NCI-H2107 treated with DMSO at 0.1 percent for 48 hours (cell line): Measurements from ENCODE around the gene ZNF605.
A peak's percentile ranks its signal among the peaks of the same experiment; 100 is the strongest.
"Not testable (repeated sequence)": the region's sequence is repeated elsewhere in the genome, so short reads cannot be mapped to it uniquely, and the experiment has no call there.

Experiments used
- DNase-seq: peaks from one replicate; lab custom pipeline; 2025; ENCODE audit not compliant: unreplicated experiment; lab: John Stamatoyannopoulos, UW

Gene ZNF605

DNA sequence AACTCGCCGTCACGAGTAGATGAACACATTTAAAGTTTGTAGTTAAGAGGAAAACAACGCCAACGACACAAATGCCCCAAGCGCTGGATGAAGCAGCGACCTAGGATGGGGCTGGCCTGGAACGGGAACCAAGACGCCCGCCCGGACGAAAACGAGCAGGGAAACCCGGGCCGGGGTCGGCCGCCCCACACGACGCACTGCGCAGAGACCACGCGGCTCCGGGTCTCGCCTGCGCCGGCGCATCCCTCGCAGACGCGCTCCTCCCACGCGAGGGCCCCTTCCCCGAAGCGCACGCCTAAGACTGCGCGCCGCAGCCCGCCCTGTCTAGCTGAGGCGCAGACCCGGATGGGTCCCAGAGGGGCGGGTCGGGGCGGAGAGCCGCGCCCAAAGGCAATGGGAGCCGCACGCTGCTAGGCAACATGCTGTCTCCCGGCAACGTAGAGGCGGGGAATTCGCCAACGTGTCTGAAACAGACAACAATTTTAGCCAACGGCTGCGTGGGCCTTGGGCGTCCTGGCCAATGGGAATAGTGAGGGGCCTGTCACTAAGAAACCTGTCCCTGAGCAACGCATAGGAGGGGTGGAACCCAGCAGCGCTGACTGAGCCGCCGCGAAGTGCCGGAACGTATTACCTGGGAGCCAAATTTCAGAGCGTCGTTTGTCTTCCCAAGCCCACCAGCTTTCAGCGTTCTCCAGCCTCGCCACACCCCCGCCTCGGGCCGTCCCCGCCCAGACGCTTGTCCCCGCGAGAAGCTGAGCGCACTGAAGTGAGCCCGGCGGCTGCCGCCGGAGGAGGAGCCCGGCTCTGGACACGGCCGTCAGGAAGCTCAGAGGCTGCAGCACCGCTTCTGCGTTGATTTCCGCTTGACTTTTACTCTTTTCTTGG is 47.7 kb downstream of the ZNF605 start:
- DNase-seq, result peak; percentile 76

DNA sequence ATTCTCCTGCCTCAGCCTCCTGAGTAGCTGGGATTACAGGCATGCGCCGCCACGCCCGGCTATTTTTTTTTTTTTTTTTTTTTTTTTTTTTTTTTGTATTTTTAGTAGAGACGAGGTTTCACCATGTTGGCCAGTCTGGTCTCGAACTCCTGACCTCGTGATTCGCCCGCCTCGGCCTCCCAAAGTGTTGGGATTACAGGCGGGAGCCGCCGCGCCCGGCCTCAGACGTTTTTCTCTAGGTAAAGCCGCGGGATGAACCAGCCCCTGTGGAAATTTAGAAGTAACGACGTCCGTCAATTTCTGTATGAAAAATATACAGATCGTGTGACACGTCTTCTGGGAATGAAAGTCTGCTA is 48.3 kb downstream of the ZNF605 start:
- not testable (repeated sequence) for DNase-seq

DNA sequence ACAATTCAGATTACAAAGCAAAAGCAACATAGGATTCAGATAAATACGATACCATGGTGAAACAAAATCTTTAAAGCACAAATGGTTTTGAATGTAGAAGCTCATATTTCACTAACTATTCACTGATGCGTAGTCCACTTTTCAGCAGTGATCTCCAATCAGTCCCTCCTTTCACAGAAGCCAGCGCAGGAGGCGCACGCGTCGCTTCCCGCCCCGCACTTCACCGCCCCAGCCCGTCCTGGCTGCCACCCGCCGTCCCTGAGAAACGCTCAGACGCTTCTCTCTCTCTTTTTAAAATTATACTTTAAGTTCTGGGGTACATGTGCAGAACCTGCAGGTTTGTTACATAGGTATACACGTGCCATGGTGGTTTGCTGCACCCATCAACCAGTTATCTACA is 48.9 kb downstream of the ZNF605 start:
- DNase-seq, result peak; percentile 9

DNA sequence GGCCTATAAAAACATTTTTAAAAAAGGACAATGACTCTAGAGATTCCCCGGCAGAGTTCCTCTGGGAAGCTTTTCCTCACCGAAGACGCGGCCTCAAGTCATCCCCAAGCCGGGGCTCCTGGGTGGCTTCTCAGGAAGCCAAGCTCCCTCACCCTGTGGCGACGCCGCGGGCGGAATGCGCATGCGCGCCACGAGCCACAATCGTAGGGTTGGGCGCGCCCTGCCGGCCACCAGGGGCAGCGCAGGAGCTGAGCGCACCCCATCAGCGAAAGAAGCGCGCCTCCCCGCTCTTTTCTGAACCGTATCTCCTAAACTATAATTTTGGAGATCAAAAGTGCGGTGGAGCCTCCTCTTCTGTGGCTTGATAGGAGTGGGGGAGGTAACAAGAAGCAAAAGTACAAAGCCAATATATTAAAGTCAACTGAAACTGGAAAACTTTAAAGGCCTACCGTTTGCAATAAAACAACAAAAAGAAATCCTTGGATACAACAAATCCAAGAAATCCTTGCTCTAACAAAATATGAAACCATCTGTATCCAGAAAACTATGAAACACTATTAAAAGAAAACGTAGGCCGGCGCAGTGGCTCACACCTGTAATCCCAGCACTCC is 51.3 kb downstream of the ZNF605 start:
- no peak for DNase-seq

DNA sequence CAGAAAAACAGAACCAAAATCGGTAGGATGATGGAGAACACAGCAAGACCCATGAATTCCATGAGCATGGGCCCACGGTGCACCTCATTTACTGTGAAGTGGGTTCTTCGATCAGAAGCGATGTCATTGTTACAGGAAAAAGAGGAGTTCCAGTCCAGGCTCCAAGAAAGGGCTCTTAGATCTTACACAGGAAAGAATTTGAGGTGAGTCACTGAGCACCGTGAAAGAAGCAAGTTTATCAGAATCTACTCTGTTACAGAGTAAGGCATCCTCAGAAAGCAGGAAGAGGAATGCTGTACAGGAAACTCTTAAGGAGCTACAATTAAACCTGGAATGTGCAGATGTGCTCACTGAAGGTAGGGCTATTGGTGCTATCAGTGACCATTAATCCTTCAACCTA is 57.1 kb downstream of the ZNF605 start:
- no peak for DNase-seq

DNA sequence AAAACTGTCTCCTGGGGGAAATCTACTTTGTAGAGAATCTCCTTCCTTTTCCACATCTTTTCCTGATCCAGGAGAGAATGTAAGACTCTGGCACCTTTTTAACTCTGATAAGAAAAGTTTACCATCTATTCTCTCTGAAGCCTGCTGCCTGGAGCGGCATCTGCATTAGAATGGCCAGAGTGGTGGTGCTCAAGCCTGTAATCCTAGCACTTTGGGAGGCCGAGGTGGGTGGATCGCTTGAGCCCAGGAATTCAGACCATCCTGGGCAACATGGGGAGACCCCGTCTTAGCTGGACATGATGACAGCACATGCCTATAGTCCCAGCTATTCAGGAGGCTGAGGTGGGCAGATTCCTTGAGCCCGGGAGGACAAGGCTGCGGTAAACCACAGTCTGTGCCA is 67.3 kb downstream of the ZNF605 start:
- no peak for DNase-seq

DNA sequence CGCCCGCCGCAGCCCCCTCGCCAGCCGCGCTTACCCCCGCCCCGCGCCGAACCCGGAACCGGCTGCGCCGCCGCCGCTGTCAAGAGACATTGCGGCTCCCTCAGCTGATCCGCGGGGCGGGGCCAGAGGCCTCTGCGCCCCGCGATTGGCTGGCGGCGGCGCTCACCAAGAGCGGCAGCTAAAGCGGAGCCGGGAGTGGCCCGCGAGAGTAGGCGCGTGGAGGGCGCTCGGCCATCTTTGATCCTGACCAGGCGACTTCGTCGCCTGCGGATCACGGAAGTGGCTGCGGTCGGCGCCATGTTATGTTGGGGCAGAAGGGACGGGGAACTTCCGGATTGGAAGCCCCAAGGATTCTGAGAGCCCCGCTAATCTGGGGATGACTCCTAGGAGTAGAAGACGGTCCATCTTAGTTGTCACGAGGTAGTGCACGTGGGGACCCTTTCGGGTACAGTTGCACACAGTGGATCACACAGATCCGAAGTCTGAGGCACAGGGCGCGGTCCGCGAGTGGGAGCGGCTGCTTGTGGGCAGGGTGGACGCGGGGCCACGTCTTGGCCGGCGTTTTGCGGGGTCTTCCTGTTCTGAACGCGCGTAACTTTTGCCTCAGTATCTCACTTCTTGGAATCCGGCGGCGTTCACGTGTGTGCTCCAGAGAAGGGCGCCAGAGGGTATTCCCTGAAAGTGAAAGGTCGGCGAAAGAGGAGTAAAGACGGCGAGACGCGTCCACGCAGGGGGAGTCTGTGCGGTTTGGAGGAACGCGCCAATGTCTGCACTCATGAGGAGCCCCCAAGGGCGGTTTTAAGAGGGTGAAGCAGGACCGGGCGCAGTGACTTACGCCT is 68.4 kb downstream of the ZNF605 start, which contains the start of gene CHFR:
Gene CHFR, minus strand, starts transcription at position 93 of the 839 bp plus-strand sequence. CDS start 277 bp downstream, outside the sequence.
- peak; percentile 87 for DNase-seq

DNA sequence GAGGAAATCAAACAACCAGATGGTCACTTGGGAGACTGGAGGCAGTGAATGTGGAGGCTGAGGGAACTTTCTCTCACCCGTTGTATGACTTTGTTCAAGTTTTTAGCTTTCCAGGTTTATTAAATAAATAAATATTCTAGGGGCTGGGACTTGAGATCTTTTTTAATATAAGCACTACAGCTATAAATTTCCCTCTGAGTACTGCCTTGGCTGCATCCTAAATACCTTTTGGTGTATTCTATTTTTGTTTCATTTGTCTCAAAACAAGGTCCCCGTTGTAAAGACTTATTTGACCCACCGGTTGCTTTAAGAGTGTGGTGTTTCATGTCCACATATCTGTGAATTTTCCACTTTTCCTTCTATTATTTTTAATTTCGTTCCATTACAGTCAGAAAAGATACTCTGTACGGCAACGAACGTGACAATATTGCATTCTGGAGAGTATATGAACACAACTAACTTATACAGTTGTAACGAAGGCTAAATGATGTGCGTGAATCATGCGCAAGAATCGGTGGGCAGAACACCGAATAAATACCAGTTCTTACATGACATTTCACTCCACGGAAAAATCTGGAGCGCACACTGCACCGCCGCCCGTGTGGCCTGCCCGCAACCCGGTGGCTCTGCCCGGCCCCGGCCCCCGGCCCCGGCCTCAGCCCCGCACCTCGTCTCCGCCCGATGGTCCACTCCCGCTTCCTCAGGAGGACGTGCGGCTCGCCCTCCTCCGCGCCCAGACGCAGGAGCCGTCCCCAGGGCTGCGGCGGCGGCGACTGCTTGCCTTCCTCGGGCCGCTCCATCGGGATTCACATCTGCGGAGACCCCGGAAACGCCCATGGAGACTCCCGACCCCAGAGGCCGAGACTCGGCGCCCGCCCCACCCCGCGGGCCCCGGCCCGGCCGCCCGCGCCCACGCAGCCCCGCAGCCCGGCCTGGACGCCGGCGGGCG is 69.3 kb downstream of the ZNF605 start:
- DNase-seq, result no peak

DNA sequence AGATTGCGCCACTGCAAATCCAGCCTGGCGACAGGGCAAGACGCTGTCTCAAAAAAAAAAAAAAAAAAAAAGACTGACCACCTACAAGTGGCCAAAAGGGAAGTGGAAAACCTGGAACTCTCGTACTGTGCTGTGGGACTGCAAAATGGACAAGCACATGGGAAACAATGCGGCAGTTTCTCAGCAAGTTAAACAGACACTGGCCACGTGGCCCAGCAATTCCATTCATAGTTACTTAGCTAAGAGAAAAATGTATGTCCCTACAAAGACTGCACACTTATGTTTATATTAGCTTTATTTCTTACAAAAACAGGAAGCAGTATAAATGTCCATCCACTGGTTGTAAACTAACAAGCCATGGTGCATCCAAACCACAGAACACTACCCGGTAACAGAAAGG is 74.3 kb downstream of the ZNF605 start:
- DNase-seq, result no peak

DNA sequence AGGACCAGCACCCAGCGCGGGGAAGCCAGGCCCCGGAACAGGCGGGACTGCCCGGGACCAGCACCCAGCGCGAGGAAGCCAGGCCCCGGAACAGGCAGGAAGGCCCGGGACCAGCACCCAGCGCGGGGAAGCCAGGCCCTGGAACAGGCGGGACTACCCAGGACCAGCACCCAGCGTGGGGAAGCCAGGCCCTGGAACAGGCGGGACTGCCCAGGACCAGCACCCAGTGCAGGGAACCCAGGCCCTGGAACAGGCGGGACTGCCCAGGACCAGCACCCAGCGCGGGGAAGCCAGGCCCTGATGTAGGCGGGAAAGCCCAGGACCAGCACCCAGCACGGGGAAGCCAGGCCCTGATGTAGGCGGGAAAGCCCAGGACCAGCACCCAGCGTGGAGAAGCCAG is 81.5 kb downstream of the ZNF605 start:
- DNase-seq, result not testable (repeated sequence)

DNA sequence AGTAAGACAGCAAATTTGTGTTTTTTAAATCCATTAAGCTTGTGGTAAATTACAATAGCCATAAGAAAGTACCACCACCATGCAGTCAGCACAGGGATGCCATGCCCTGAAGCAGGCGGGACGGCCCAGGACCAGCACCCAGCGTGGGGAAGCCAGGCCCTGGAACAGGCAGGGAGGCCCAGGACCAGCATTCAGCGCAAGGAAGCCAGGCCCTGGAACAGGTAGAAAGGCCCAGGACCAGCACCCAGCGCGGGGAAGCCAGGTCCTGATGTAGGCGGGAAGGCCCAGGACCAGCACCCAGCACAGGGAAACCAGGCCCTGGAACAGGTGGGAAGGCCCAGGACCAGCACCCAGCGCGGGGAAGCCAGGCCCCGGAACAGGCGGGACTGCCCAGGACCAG is 81.9 kb downstream of the ZNF605 start:
- DNase-seq, result no peak

DNA sequence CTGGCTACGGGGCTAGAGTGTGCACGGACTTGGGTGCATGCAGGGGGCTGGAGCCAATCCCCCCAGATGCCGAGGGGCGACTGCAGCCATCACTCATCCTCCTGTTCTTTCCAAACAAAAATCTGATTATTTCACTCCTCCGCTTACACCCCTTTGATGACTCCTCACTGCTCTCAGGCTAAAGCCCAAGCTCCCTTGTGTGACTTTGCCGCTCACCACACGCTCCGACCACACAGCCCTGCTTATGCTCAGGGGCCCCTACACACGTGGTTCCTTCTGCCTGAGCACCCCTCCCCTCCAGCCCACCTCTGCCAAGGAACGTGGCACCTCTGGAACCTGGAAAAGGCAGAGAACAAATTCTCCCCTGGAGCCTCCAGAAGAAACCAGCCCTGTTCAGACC is 82.4 kb downstream of the ZNF605 start:
- no peak for DNase-seq

DNA sequence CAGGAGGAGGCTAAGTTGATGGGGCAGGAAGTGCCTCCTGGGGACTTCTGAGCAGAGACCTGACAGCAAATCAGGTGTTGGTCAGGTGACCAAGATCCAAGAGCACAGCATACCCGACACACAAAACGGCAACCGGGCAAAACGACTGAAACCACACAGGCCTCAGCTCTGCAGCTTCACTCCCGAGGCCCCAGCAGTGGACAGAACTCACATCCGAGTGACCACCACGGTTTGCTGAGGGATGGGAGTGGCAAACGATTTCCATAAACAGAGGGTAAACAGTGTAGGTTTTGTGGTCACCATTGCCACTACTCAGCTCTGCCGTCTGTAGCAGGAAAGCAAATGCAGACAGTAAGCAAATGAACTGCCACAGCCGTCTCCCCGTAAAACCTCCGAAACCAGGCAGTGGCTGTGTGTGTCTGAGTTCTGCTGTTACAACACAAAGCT is 83.1 kb downstream of the ZNF605 start:
- DNase-seq, result no peak

DNA sequence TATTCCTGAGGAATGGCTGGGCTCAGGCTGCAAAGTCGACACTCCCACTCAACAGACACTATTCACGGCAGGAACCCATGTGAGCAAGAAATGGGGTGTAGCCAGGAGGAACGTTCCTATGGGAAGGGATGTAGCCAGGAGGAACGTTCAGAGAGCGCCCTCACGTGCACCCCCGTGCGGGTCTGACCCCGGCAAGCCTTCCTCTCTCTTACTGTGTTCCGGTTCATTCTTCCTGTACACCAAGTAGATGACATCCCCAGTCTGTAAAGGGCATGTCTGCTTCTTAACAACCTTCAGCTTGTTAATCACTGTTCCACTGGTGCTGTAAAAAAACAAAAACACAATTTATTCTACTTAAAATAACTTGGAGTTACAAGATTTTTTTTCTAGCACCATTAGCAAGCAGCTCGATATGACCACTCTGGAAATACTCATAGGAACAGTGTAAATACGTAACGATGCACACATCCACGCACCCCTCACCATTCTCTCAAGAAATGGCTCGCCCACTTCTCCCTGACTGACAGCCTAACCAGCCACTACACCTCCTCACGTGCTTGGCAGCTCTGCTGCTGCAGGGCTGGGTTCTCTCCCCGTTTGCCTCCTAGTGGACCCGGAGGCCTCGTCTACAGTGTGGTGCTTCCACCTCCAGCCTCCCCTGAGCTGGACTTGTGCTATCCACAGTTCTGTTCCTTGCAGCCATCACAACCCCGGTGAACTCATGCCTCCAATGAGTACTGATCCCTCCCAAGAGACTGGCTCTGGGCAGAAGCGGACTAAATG is 83.8 kb downstream of the ZNF605 start:
- no peak for DNase-seq

DNA sequence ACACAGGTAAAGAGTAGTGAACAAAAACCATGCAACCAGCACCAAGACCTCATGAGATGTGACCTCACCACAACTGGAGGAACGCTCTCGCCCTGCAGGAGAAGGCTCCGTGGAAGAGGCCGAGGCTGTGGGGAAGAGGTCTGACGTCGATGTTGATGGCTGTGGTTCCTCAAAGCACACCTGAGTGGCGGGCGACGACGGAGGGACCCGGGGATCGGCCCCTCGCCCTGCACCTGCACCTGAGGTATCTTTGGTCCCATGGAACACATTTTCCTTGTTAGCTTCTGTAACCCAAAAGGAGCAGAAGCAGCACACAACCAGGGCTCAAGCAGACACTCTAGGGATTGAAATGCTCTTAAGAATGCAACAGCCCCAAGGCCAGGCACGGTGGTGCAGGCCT is 86.6 kb downstream of the ZNF605 start:
- no peak for DNase-seq
